ENCODE results near the gene ZNF407.

ZNF407 gene

DNA sequence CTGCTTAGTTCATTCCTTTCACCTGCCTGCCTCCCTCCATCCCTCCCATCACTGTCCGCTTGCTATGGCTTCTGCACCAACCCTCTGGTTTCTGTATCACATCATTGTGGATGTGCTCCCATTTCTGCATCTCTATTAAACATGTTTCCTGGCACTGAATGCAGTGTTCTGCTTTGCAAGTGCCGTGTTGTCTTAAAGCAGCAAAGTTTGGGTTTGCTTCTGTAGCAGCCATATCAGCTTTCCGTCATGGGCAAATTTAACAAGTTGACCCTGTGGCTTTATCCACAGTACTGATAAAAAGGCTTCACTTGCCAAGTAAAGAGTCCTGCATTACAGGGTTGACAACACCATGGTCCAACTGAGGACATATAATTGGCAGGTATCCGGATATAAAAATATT lies 445.8 kb downstream of the ZNF407 start:
- peak overlapping the region; percentile 68 for H3K27ac ChIP-seq
- TF ChIP-seq, protein P1, sequence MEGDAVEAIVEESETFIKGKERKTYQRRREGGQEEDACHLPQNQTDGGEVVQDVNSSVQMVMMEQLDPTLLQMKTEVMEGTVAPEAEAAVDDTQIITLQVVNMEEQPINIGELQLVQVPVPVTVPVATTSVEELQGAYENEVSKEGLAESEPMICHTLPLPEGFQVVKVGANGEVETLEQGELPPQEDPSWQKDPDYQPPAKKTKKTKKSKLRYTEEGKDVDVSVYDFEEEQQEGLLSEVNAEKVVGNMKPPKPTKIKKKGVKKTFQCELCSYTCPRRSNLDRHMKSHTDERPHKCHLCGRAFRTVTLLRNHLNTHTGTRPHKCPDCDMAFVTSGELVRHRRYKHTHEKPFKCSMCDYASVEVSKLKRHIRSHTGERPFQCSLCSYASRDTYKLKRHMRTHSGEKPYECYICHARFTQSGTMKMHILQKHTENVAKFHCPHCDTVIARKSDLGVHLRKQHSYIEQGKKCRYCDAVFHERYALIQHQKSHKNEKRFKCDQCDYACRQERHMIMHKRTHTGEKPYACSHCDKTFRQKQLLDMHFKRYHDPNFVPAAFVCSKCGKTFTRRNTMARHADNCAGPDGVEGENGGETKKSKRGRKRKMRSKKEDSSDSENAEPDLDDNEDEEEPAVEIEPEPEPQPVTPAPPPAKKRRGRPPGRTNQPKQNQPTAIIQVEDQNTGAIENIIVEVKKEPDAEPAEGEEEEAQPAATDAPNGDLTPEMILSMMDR (conservative IDR thresholded peaks at IDR 0.05) = no peak

DNA sequence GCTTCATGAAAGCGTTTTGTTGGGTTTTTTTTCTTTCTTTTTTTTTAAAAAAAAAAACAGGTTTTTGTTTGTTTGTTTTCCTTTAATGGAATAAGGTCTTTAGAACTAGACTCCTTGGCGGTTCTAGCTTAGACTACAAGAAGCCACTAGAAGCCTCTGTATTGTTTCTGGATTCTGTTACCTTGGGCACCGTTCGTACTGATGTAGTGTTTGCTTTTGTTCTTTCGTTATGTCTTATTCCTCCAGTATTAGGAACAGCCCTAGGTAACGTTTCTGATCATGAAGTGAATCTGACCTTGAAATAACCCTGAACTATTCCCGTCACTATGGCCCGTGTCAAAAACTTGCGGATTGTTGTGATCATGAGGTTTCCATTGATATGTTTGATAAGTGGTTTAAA lies 446.6 kb downstream of the ZNF407 start:
- TF ChIP-seq, protein P1 (conservative IDR thresholded peaks at IDR 0.05) = no peak

DNA sequence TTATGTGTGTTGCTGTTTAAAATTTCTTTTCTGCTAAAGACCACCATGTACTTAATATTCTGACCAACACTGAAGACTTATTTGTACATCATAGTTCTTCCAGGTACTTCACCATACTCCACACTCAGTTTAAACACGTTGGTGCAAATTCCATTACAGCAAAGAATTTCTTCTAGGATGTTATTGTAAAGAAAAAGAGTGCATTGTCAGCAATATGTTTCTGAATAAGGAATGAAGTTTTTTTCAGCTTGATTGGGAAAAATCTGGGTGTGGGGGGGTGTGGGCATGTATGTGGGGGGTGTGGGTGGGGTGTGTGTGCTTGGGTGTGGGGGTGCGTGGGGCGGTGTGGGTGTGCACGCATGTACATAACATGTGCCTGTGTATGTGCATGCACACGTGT lies 447.1 kb downstream of the ZNF407 start:
- peak overlapping the region; percentile 68 for H3K27ac ChIP-seq
- TF ChIP-seq, protein P1 (conservative IDR thresholded peaks at IDR 0.05) = no peak

More for the DNA sequence above, 446.6 kb downstream of the ZNF407 start:
- H3K27ac ChIP-seq = peak overlapping the region; percentile 68

DNA sequence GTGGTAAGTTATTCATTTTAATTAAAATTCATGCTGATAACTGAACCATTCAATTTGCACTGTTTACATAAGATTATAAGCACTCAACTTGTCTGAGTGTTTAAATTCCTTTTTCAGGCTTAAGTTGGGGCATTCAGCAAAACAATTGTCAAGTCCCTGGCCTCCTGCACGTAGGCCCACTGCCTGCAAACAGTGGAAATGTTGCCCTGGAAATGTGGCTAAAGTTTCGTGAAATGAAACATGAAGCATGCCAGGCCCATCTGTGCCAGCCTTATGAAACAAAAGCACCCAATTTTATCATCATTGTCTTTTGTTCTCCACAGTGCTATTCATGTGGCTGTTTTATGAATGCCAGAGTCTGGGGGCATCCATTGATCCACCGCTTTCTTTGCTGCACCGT lies 447.6 kb downstream of the ZNF407 start:
- TF ChIP-seq, protein P1 (conservative IDR thresholded peaks at IDR 0.05) = no peak

DNA sequence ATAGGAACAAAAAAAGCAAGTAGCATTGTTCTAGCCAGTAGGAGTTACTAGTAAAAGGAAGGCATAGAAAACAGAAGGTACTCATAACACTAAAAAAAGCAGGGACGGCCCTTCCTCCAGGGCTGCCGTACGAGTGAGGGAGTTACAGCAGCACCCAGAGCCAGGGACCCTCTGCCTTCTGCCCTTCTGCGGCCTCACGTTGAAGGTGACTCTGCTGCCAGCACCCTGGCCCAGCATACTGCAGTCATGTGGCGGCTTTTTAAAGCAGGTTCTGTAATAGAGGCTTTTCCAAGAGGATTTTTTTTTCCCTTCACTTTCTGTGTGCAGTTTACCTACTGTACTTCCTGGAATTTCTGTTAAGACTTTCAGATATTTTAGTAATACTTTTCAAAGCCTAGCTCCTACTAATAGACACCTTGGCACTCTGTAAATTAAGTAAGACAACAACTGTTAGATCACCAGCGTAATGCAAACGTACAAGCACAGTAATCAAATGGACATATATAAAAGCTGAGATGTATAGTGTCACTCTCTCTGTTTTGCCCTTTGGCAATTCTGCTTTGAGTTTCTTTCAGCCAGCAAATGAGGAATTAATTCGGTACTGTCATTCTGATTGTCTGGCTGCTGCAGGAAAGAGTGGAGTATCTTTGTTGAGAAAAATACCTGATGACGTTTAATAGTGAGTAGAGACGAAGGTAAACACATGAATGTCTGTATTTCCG lies 449.7 kb downstream of the ZNF407 start:
- H3K27ac ChIP-seq = no peak overlapping the region
- TF ChIP-seq, protein P1 (conservative IDR thresholded peaks at IDR 0.05) = no peak

More for the DNA sequence above, 447.6 kb downstream of the ZNF407 start:
- no peak overlapping the region; the same call in 1 of the 2 replicates for H3K27ac ChIP-seq

DNA sequence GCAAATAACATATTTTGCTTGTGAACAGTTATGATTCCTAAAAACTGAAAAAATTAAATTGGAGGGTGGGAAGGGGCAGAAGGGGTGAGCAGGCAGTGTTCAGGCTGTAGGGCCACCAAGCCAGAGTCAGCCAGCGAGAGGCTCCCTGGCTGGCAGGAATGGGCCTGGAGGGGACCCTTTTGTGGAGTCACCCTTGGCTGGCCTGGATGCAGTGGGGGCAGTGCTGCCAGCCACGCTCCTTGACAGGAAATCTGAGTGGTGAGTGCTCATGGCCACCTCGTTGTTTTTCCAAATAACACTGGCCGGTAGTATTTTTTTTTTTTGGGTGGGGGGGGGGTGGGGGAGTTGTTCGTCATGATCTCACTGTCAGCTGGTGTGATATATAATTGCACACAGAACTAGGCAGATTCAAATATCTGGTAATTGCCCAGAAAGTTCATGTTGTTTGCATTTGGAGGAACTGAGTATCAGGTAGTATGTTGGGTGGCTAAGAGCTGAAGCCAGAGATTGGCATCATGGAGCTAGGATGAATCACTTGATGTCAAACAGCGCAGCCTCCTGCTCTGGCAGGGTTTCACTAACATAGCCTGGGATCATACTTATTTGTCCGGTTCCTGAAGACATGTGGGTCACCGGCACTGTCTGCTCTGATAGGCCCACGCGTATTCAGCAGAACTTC lies 451.2 kb downstream of the ZNF407 start:
- H3K27ac ChIP-seq = no peak overlapping the region
- TF ChIP-seq, protein P1 (conservative IDR thresholded peaks at IDR 0.05) = no peak

DNA sequence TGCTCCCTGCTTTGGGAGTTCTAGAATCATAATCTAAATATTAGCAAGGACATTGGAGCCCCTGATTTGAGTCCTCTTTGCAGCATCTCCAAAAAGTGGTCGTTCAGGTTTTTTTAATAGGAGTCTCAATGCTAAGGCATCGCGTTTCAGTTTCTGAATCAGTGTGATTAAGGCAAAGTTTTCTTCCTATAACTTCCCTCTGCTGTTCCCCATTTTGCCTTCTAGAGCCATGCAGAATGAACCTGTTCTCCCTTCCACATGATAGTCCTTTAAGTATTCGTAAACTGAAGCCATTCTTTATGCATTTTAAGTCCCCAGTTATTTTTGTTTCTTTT lies 451.8 kb downstream of the ZNF407 start:
- no peak overlapping the region for H3K27ac ChIP-seq
- TF ChIP-seq, protein P1 (conservative IDR thresholded peaks at IDR 0.05) = no peak
